GM06990 (cell line): ENCODE data around the gene NDUFA12.
"Not testable (repeated sequence)": the region's sequence is repeated elsewhere in the genome, so short reads cannot be mapped to it uniquely, and the experiment has no call there.

Source experiments
- DNase-seq: peaks from one replicate; pipeline ENCODE4 v3.0.0-alpha.2; 2011; ENCODE audit not compliant: insufficient read length; ENCODE audit errors: extremely low read depth
- H3K27me3 ChIP-seq: replicated peaks from 2 replicates; pipeline ENCODE4 v1.6.0; 2011; ENCODE audit warnings: low read length; ENCODE audit not compliant: control insufficient read depth, insufficient read depth
- H3K36me3 ChIP-seq: 2 replicates; pipeline ENCODE4 v1.5.1; 2011; ENCODE audit warnings: low read length; ENCODE audit not compliant: control insufficient read depth, insufficient read depth
- H3K4me3 ChIP-seq: replicated peaks from 2 replicates; pipeline ENCODE4 v1.5.1; 2011; ENCODE audit warnings: low read depth, mild to moderate bottlenecking, control low read depth, low read length
- CTCF ChIP-seq: IDR thresholded peaks from 2 replicates; pipeline ENCODE4 v1.5.1; 2011; ENCODE audit warnings: low read length, control low read depth, mild to moderate bottlenecking, inconsistent platforms; ENCODE audit not compliant: insufficient read depth, poor library complexity, severe bottlenecking

The NDUFA12 gene

DNA sequence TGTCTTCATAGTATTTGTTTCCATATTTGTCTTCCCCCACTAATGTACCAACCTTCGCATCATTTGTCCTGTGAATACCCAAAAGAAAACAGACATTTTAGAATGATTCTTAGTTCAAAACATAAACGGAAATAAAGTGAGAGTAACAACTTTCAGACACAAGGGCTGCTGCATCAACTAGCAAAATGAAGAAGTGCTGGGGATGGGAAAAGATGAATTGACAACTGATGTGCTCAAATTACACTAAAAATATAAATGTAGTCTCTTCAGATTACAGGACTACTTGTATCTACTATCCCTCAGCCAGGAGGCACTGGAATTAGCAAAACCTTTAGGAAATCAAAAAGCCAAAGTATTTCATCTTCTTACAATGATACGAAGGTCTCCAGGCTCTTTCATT, 743 bp downstream of the NDUFA12 start:
- no peak for TF ChIP-seq CTCF
- H3K4me3 ChIP-seq = peak overlapping the region; percentile 82
- no peak for DNase-seq
- no peaks in the 10 kb centered on the region; the same call in 1 of the 2 replicates for H3K36me3 ChIP-seq
- H3K27me3 ChIP-seq = no peaks in the 10 kb centered on the region

DNA sequence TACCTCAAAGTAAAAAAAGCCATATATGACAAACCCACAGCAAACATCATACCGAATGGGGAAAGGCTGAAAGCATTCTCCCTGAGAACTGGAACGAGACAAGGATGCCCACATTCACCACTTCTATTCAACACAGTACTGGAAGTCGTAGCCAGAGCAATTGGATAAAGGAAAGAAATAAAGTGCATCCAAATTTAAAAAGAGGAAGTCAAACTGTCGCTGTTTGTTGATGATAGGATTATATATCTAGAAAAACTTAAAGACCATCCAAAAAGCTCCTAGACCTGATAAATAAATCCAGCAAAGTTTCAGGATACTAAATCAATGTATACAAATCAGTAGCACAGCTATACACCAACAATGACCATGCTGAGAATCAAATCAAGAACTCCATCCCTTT, 5.2 kb downstream of the NDUFA12 start:
- Histone ChIP-seq H3K27me3 (no peaks in the 10 kb centered on the region), H3K36me3 (peaks cover 4% of the 10 kb centered on the region; the same call in 1 of the 2 replicates), H3K4me3 (no peak overlapping the region)
- no peak for DNase-seq
- TF ChIP-seq CTCF = no peak

GRCh38 chr12:94997726-94998125, 5.8 kb downstream of the NDUFA12 start:
- no peak for DNase-seq
- TF ChIP-seq CTCF = no peak
- H3K36me3 ChIP-seq = peaks cover 4% of the 10 kb centered on the region; the same call in 1 of the 2 replicates
- H3K27me3 ChIP-seq = no peaks in the 10 kb centered on the region
- H3K4me3 ChIP-seq = no peak overlapping the region

- no peak overlapping the region for H3K4me3 ChIP-seq
- H3K36me3 ChIP-seq = peaks cover 4% of the 10 kb centered on the region; the same call in 1 of the 2 replicates
- no peaks in the 10 kb centered on the region for H3K27me3 ChIP-seq
- no peak for TF ChIP-seq CTCF
- no peak for DNase-seq
These were observed 6.4 kb downstream of the NDUFA12 start for GRCh38 chr12:94997061-94997460.

DNA sequence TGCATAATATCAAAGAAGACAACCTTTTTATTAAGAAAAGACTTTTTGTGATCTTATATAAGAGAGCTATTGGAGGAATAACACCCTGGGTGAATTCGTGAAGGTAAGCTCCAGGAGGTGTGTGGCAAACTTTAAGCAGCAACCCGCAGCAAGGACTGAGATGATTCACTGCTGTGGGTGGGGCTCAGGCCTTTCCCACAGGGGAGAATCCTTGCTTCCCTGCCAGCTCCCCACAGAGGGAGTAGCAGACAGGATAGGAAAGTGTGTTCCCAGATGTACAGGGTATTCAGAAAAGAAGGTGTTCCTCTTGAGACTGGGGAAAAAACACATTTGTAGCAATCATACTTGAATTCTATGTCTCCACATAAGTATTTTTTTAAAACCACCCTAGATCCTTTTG, 9.2 kb downstream of the NDUFA12 start:
- Histone ChIP-seq H3K36me3 (peaks cover 4% of the 10 kb centered on the region), H3K27me3 (no peaks in the 10 kb centered on the region), H3K4me3 (no peak overlapping the region)
- TF ChIP-seq CTCF = no peak
- no peak for DNase-seq

DNA sequence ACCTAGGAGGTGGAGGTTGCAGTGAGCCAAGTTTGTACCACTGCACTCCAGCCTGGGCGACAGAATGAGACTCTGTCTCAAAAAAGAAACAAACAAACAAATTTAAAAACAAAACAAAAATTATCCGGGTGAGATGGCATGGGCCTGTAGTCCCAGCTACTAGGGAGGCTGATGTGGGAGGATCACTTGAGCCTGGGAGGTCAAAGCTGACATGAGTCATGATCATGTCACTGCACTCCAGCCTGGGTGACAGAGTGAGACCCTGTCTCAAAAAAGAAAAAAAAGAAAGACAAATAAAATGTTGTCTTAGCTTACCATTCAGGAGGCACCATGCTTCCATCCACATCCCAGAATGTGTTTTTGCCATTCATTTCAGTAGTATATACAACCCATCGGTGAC, 9.6 kb downstream of the NDUFA12 start:
- DNase-seq, H3K36me3 ChIP-seq, H3K27me3 ChIP-seq: not testable (repeated sequence)

More for the DNA sequence above, 9.6 kb downstream of the NDUFA12 start:
- not testable (repeated sequence) for H3K4me3 ChIP-seq
